ENCODE measurements around the gene RSPH9. TPM values are rescaled to one million over a fixed set of nuclear protein-coding genes. Genes with fewer than 3 reads are reported as not detected.

RSPH9 gene
- total and polyA plus RNA-seq, 2 experiments from 2014 or later, result 0.10 to 0.39 TPM

GRCh38 chr6:43705996-43706395, 61.2 kb downstream of the RSPH9 start:
- no peaks in the 10 kb centered on the region for H3K9me2 ChIP-seq (ENCODE audit: insufficient read depth)
- Mint-ChIP-seq H3K27ac (peak overlapping the region; percentile 26; the same call in 1 of the 2 replicates), H3K9me3 (no peaks in the 10 kb centered on the region), H3K4me3 (no peak overlapping the region), H3K27me3 (ENCODE audit: insufficient read depth, low read depth, poor library complexity) (peaks cover 7% of the 10 kb centered on the region), H3K4me1 (peaks cover 69% of the 10 kb centered on the region), H3K36me3 (ENCODE audit: low read depth) (no peaks in the 10 kb centered on the region)
- H2AFZ ChIP-seq, result no peak overlapping the region
- no peak for DNase-seq (ENCODE audit: low spot score)
- TF ChIP-seq, protein P1, sequence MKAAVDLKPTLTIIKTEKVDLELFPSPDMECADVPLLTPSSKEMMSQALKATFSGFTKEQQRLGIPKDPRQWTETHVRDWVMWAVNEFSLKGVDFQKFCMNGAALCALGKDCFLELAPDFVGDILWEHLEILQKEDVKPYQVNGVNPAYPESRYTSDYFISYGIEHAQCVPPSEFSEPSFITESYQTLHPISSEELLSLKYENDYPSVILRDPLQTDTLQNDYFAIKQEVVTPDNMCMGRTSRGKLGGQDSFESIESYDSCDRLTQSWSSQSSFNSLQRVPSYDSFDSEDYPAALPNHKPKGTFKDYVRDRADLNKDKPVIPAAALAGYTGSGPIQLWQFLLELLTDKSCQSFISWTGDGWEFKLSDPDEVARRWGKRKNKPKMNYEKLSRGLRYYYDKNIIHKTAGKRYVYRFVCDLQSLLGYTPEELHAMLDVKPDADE (IDR thresholded peaks at IDR 0.05), result no peak
- TF ChIP-seq, protein P2, sequence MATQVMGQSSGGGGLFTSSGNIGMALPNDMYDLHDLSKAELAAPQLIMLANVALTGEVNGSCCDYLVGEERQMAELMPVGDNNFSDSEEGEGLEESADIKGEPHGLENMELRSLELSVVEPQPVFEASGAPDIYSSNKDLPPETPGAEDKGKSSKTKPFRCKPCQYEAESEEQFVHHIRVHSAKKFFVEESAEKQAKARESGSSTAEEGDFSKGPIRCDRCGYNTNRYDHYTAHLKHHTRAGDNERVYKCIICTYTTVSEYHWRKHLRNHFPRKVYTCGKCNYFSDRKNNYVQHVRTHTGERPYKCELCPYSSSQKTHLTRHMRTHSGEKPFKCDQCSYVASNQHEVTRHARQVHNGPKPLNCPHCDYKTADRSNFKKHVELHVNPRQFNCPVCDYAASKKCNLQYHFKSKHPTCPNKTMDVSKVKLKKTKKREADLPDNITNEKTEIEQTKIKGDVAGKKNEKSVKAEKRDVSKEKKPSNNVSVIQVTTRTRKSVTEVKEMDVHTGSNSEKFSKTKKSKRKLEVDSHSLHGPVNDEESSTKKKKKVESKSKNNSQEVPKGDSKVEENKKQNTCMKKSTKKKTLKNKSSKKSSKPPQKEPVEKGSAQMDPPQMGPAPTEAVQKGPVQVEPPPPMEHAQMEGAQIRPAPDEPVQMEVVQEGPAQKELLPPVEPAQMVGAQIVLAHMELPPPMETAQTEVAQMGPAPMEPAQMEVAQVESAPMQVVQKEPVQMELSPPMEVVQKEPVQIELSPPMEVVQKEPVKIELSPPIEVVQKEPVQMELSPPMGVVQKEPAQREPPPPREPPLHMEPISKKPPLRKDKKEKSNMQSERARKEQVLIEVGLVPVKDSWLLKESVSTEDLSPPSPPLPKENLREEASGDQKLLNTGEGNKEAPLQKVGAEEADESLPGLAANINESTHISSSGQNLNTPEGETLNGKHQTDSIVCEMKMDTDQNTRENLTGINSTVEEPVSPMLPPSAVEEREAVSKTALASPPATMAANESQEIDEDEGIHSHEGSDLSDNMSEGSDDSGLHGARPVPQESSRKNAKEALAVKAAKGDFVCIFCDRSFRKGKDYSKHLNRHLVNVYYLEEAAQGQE (IDR thresholded peaks at IDR 0.05; ENCODE audit: unreplicated experiment), result no peak
- no peak for TF ChIP-seq STAT1 (IDR thresholded peaks at IDR 0.05; ENCODE audit: unreplicated experiment)
- no peak for TF ChIP-seq EZH2 (IDR thresholded peaks at IDR 0.05; ENCODE audit: low read depth, unreplicated experiment)
- TF ChIP-seq NANOG (IDR thresholded peaks at IDR 0.05; ENCODE audit: borderline replicate concordance), result no peak
- no peak for TF ChIP-seq POLR2AphosphoS5 (IDR thresholded peaks at IDR 0.05; ENCODE audit: low read depth)
- TF ChIP-seq JUNB (IDR thresholded peaks at IDR 0.05; ENCODE audit: unreplicated experiment), result no peak
- TF ChIP-seq EZH2phosphoT487 (IDR thresholded peaks at IDR 0.05; ENCODE audit: unreplicated experiment), result no peak
- TF ChIP-seq CREB1 (CRISPR knock-in tag; IDR thresholded peaks at IDR 0.05; ENCODE audit: low read depth), result no peak
- no peak for TF ChIP-seq CTCF (conservative IDR thresholded peaks at IDR 0.05; ENCODE audit: low read depth in 2 of 2)
- TF ChIP-seq, protein P3, sequence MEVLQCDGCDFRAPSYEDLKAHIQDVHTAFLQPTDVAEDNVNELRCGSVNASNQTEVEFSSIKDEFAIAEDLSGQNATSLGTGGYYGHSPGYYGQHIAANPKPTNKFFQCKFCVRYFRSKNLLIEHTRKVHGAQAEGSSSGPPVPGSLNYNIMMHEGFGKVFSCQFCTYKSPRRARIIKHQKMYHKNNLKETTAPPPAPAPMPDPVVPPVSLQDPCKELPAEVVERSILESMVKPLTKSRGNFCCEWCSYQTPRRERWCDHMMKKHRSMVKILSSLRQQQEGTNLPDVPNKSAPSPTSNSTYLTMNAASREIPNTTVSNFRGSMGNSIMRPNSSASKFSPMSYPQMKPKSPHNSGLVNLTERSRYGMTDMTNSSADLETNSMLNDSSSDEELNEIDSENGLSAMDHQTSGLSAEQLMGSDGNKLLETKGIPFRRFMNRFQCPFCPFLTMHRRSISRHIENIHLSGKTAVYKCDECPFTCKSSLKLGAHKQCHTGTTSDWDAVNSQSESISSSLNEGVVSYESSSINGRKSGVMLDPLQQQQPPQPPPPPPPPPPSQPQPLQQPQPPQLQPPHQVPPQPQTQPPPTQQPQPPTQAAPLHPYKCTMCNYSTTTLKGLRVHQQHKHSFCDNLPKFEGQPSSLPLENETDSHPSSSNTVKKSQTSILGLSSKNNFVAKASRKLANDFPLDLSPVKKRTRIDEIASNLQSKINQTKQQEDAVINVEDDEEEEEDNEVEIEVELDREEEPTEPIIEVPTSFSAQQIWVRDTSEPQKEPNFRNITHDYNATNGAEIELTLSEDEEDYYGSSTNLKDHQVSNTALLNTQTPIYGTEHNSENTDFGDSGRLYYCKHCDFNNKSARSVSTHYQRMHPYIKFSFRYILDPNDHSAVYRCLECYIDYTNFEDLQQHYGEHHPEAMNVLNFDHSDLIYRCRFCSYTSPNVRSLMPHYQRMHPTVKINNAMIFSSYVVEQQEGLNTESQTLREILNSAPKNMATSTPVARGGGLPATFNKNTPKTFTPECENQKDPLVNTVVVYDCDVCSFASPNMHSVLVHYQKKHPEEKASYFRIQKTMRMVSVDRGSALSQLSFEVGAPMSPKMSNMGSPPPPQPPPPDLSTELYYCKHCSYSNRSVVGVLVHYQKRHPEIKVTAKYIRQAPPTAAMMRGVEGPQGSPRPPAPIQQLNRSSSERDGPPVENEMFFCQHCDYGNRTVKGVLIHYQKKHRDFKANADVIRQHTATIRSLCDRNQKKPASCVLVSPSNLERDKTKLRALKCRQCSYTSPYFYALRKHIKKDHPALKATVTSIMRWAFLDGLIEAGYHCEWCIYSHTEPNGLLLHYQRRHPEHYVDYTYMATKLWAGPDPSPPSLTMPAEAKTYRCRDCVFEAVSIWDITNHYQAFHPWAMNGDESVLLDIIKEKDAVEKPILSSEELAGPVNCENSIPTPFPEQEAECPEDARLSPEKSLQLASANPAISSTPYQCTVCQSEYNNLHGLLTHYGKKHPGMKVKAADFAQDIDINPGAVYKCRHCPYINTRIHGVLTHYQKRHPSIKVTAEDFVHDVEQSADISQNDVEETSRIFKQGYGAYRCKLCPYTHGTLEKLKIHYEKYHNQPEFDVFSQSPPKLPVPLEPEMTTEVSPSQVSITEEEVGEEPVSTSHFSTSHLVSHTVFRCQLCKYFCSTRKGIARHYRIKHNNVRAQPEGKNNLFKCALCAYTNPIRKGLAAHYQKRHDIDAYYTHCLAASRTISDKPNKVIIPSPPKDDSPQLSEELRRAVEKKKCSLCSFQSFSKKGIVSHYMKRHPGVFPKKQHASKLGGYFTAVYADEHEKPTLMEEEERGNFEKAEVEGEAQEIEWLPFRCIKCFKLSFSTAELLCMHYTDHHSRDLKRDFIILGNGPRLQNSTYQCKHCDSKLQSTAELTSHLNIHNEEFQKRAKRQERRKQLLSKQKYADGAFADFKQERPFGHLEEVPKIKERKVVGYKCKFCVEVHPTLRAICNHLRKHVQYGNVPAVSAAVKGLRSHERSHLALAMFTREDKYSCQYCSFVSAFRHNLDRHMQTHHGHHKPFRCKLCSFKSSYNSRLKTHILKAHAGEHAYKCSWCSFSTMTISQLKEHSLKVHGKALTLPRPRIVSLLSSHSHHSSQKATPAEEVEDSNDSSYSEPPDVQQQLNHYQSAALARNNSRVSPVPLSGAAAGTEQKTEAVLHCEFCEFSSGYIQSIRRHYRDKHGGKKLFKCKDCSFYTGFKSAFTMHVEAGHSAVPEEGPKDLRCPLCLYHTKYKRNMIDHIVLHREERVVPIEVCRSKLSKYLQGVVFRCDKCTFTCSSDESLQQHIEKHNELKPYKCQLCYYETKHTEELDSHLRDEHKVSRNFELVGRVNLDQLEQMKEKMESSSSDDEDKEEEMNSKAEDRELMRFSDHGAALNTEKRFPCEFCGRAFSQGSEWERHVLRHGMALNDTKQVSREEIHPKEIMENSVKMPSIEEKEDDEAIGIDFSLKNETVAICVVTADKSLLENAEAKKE (CRISPR knock-in tag; IDR thresholded peaks at IDR 0.05), result no peak
- no peak for TF ChIP-seq ZNF114 (CRISPR knock-in tag; IDR thresholded peaks at IDR 0.05)
- TF ChIP-seq ZNF331 (CRISPR knock-in tag; IDR thresholded peaks at IDR 0.05; ENCODE audit: low read depth), result no peak
- H3K27ac ChIP-seq (ENCODE audit: low read depth), result no peak overlapping the region
- H3K4me3 ChIP-seq, result no peak overlapping the region
- no peaks in the 10 kb centered on the region for H3K36me3 ChIP-seq (ENCODE audit: insufficient read depth)
- H3K4me1 ChIP-seq (ENCODE audit: insufficient read depth), result peaks cover 38% of the 10 kb centered on the region
- H4K20me1 ChIP-seq (replicated peaks; ENCODE audit: insufficient read depth), result no peaks in the 10 kb centered on the region
- ATAC-seq, result no peak
- no peak overlapping the region for H3K4me2 ChIP-seq
- H3F3A ChIP-seq (replicated peaks; ENCODE audit: low read depth), result no peaks in the 10 kb centered on the region; the same call in 1 of the 2 replicates
- no peaks in the 10 kb centered on the region for H3K27me3 ChIP-seq (ENCODE audit: insufficient read depth)
- no peaks in the 10 kb centered on the region for H3K79me2 ChIP-seq (replicated peaks; ENCODE audit: insufficient read depth)

Data from GM23338 (cell line).